Stimulated activated CD8-positive, alpha-beta memory T cell treated with anti-CD3 and anti-CD28 coated beads, Interleukin-7, amount 100 ng/mL, for 1 hour (primary cell): ENCODE measurements around the gene EPAS1.

Experiments
- DNase-seq, 2 donors: peaks; one replicate each; pipeline ENCODE4 v3.0.0-alpha.2; 2020; ENCODE audit warnings: low read depth in 2 of 2

The EPAS1 gene

DNA sequence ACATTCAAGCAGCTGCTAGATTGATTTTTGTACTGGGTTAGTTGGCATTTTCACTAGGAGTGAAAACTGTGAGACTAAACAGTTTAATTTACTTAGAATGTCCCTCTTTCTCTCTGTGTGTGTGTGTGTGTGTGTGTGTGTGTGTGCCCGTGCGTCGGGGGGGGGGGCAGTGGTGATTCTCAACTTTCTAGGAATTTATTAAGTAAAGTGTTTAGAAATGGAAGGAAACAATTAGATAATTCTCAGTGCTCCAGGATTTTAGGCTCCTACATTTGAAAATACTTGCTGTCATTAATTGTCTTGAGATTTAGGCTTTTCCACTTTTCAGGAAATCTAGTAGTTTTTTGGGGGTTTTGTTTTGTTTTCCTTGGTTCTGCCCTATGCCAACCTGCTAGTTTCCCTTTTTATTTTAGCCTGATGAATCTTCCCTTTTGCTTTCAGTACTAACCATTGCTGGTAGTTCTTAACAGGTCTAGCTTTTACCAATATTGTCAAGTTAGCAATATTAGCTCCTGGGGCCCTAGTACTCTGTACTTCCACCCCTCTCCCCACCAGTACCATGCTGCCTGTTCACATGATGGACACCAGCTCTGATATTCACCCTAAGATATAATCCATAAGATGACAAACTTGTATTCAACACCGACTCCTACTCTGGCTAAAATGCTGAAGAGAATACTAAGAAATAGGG is 4.9 kb downstream of the EPAS1 start:
- no peak for DNase-seq

DNA sequence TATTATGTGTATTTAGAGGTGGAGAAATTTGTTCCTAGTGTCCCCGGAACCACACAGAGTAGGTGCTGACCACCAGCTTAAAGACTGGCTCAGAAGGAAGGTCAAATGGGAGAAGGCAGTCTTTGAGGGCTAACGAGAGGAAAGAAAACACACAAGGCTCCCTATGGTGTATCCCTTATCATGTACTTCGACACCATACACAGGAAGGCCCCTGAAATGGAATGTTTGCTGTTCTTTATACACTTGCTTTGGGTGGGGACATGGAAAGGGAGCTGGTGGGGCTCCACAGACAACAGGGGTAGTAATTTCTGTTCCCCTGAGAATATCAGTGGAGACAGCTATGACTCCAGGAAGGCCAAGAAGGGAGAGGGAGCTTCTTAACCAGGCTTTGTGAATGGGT is 6.0 kb downstream of the EPAS1 start:
- DNase-seq = no peak

DNA sequence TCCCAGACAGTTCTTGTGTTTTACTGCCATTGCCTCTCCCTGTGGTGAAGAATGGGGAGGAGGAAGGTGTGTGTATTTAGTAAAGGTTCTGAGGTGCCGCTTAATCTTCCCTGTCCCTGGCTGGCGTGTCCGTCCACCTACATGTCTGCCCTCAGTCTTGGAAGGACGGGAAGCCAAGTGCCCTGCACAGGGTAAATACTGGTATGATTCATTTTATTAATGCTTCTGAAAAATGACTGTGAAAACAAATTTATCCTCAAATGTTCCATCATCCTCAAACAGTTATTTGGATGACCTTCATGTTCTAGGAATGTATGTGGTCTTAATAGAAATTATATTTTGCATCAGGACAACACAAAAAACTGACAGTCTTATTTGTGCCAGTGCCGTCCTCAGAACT is 6.6 kb downstream of the EPAS1 start:
- DNase-seq = no peak

DNA sequence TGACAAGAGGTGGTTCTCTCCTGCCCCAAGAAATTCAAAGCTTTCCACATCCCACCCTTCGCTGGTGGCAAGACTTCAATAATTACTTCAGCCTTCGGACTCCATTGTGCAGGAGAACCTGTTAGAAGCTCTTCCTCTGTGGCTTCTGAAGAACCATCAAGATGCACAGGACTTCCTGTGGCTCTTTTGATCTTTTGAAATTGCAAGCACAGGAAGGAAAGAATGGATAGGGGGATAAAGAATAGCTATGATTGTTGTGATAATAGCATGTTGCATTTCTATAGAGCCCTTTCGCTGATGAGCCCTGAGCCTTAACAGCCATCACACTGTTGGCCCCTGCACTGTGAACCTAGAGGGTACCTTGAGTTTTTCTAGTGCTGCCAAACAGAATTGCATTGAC is 7.4 kb downstream of the EPAS1 start:
- no peak for DNase-seq

DNA sequence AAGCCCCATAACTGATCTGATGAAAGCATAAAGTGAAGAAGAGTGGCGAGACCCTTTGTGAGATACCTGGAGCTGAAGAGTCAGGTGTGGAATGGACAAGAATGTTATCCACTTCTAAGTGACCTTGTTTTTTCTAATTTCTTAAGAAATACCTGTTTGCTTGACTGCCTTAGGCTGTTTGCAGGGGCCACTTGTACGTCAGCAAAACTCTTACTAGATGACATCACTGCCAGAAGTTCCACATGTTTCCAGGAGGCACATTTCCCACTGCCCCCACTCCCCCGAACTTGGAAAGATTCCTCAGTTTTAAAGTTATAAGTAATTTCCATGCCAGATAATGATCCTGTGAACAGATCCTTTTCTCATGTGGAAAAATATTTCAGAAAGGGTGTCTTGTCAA is 8.0 kb downstream of the EPAS1 start:
- DNase-seq = no peak

DNA sequence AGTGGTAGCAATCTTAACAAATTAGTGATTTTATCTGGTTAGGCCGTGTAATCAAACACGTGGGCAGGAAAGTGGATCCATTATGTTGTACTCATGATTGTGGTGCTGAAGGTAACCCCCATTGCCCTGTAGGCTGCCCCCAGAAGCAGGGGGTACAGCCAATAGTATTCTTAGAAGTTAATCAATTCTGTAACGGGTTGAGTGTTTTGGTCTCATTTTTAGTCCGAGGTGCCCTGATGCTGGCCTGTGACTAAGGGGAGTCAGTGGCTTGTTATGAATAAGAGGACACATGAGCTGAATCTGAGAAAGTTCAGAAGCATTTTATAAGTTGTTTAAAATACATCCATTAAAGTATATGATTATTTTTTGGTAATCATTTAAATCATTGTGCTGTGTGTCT is 8.6 kb downstream of the EPAS1 start:
- no peak for DNase-seq

DNA sequence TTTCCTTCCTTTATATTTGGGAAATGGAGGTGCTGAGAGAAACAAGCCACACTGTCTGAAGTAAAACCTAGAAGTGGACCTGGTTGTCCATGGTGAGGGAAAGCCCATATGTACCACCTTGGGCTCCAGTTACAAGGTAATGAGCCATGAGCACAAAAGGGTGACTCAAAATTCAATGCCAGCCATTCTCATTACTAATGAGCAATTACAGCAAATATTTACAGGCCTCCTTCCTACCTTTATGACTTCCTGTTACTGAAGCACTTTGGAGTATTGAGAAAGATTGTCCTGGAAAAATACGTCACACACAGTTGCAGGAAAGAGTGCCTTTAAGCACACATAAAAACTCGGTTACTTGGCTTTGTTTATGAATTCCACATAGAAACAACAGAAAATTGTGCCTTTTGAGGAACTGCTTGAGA is 9.1 kb downstream of the EPAS1 start:
- DNase-seq = no peak

DNA sequence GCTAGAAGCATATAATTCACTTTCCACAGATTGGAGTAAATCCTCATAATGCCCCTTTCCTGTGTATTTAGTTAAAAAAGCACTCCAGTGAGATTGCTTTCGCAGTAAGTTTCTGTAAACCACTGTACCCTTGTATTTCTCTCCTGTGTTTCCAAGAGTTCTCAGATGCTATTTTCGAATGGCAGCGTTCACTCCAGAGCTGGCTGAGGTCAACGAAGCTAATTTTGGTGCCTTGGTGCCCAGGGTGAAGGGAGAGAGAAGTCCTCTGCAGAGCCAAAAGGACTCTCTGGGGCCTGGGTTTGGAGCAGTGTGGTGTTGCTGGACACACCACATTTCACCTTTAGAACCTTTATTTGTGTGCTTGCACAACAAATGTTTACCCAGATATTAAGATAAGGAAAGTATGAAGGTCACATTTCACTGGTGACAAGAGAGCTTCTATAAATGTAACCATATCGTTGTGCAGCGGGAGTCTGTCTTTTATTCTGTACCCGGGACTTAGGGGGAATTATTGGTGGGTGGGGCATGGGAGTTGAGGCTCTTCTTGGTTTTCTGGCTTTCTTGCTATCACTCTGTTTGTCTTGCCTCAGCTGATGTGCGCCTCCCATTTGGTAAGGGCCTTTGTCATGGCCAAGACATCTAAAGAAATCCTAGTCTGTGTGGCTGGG is 9.9 kb downstream of the EPAS1 start:
- no peak for DNase-seq

DNA sequence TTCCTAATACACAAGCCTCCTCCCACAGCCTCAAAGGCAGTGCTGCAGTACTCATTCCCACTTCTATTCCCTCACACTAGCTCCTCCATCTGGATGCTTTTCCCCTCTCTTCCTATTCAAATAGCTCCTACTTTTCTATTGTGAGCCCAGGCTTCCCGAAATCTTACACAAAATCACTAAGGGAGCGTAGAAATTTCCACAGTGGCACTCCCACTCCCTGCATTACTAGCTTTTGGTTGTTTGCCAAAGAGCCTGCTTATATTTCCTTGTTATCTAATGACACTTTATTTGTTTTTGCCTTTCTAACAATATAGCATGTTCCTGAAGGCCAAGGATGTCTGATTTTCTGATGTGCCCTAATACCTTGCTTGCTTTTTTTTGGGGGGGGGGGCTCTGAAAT is 10.9 kb downstream of the EPAS1 start:
- DNase-seq = no peak

DNA sequence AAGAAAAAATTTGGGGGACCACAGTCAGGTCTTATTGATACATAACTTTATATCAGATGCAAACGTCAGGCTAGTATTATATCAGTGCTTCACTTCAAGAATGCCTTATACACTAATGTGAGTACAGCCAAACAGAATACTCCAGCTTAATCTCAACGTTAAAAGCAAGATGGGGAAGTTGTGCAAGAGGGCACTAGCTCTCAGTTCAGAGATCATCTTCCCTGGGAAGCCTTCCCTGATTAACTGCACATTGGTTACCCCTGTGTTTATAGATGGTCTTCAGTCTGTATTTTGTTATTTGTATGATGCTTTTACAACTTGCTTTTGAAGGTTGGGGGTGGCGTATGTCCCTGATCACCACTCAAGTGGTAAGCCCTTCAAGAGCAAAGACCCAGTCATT is 11.4 kb downstream of the EPAS1 start:
- no peak for DNase-seq

DNA sequence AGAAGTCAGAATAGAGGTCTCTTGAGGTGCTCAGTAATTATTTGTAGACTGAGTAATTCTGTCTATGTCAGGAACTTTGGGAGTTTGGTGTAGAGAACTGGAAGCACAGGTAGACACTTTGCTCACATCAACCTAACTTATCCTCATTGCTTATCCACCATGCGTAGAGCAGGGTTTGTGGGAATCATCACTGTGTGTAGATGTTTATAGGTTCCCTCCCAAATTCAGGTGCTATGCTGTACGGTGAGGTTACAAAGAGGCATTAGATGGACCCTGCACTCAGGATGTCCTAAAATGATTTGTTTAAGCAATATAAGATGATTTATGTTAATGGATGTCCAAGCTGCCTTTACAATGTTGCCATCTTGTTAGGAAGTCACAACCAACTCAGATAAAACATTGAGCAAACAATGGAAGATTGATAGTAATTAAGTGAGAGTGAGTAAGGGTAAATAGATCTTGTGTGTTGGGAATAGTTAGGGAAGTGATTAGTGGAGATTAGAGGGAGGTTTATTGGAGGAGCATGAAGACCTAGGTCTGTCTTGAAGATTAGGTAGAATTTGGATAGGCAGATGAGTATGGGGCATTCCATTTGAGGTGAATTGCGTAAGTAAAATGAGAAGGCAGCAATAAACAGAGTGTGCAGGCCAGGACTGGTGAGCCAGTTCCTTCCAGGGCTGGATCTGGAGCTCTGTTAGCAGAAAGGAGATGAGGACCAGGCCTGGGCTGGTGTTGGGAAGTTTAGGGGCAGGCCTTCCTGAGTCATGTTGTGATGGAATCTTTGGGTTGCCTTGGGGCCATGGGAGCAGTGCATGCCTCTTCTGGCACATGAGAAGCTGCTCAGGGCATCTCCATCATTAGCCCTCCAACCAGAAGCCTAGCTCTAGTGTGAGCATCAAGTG is 12.1 kb downstream of the EPAS1 start:
- no peak for DNase-seq

DNA sequence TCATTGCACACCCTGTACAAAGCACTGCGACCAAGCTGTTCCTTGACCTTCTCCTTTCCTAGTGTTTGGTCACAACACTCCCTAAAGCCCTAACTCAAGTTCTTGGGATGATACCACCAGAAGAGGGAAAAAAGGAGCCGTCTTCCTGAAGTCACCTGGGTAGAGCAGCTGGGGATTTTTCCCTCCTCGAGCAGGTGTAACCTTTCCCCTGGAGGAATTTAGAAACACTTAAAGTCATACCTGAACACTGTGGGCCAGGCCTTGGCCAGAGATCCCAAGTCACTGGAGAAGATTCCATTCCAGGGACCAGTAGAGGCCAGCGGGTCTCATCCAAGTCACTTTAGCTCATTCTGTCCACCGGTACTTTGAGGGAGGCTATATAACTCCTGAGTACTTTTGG is 13.2 kb downstream of the EPAS1 start:
- DNase-seq = no peak

DNA sequence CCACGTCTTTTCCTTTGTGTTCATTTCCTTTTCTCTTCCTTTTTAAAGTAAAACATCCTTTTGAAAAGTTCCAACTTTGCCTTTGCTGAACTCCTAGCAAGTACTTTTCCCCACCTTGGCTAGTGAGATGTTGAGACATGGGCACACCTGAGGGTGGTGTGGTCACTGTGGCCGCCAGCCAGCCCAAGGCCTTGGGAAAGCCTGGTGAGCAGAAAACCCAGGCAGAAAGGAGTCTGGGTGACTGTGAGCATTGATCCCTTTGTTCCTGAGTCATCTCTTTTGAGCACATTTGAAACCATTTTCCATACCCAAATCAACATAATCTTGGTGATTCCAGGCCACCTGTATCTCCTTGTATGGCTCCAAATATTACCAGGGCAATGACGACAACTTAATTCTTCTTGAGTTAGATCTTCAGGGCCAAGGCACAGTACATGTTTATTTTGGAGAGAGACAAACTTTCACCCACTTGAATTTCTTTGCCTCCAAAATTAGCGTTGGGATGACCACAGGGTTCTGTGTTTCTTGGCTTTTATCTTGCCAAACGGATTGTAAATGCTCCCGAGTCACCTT is 14.5 kb downstream of the EPAS1 start:
- no peak for DNase-seq

DNA sequence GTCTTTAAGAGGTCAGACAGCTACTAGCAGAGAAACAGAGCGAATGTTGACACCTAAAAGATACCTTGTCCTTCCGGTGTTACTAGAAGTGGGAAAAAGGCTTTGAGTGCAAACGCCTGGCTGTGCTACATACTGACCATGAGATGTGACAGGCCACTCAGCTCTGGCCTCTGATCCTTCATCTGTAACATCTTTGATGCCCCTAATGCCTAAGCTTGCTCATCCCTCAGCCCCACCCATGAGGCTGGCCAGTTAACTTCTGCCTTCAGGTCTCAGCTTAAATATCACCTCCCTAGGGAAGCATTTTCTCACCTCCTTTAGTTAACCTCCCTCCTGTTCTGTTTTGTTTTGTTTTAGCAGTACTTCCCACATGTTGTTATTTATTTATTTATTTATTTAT is 15.9 kb downstream of the EPAS1 start:
- no peak for DNase-seq

DNA sequence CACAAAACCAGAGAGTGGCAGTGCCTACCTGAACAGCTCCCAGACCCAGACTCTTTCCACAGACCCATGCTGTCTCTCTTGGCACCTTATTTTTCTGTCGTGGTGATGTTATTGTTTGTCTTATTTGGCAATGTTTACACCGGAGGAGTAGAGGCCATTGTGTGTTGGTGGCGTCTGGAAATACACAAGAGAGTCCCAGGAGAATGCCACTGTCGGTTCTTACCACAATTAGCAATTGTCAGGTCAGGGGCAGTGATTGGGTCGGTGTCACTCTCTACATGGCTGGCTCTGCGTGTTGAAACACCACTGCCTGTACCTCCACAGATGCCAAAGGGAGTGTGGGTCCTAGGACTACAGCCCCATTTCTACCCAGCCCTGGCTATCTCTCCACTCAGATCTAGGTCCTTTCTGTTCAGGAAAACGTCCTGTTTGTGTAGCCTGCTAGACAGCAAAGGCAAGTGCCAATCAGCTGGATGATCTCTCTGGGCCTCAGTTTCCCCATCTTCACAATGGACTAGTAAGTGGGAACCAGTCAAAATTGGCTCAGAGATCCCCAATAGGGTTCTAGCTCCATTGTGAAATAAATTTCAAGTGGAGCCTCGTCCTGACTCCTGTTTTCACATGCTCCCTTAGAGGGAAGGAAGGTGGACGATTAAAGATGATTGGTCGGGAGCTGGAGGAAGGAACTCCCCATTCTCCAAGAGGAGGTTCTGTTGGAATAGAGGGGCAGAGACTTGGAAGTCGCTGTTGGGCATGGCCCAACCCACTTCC is 17.0 kb downstream of the EPAS1 start:
- DNase-seq = no peak

DNA sequence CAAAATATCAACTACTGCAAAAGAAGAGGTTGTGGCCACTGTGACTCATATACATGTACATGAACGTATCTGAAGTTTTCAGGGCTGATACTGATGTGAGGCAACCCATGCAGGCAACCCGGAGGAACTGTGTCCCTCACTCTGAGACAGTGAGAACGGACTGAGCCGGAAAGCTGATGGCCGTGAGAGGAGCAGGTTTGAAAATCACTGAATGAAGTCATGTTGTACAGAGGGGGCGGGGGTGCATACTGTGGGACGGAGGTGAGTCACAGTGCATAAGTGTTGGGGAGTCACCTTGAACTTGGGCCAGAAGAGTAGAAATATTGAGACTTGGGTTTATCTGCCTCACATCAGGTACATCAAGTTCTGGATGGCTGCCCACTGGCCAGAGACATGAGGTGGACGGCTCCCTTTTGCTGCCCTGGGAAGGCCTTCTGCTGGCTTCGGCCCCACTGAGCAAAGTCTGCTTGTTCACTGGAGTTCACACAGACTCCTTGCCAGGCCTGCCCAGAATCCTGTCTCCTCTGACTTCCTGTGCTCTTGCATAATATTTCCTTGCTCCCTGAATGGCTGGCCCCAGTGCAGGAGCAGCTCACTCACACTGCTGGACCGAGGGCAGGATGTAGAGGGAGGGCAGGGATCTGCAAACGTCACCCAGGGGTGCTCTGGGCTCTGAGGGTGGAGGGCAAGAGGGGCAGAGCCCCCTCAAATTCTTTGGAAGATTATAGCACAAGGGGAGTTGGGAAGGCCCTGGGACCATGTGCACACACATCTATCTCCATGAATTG is 18.1 kb downstream of the EPAS1 start:
- no peak for DNase-seq

DNA sequence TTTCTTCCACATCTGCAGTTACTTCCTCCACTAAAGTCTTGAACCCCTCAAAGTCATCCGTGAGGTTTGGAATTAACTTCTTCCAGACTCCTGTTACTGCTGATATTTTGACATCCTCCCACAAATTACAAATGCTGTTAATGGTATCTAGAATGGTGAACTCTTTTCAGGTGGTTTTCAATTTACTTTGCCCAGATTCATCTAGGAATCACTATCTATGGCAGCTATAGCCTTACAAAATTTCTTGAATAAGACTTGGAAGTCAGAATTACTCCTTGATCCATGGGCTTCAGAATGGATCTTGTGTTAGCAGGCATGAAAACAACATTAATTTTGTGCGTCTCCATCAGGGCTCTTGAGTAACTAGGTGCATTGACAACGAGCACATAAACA is 19.9 kb downstream of the EPAS1 start:
- no peak for DNase-seq

DNA sequence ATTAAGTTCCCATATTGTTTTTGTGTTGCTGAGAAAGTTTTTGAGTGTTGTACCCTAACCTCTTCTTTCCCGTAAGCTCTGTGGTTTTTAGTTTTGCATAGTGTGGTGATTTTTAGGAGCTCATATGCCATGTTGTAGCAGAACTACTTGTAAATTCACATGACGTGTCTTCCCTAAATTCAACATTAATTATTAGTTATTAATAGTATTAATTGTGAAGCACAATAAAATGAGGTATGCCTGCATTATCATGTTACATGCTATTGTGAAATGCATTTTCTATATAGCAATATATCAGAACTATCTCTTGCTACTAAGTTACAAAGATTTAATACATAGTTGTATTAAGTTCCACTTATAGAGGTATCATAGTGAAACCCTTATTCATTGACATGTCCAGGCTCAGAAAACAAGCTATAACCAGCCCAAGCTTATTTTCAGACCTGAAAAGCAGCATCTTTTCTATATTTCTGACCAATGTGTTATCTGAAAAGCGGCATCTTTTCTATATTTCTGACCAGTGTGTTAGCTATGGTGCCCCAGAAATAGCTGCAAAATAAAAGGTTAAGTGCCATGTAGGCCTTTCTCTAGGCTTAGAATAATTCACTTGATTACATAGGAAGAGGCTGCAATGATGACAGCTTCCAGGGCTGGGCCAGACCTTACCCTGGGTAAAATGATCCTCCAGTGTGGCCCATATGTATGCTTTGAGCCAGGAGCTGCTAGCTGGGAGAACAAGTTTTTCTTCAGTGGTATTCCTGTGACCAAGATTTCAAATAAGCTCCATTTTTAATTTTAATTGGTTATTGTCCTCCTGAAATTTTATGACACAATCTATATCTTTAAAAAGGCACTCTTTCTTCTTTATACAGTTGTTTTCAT is 21.6 kb downstream of the EPAS1 start:
- DNase-seq = no peak

DNA sequence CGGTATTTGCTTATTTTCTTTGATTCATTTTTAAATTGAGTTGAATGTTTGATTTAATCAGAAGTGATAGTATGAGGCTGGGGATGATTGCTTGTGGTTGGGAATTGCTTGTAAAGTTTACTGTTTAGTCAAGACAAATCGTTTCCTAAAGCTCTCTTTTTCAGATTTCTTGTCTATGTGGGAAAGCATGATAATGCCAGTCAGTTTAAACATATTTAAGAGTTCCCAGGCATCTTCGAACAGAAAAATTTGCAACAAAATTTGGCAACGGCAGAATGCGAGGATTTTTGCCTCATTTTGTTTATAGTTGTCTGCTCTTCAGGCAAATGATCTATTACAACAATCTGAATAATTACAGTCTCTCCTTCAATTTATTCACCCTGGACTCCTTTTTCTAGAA is 22.5 kb downstream of the EPAS1 start:
- DNase-seq = no peak

DNA sequence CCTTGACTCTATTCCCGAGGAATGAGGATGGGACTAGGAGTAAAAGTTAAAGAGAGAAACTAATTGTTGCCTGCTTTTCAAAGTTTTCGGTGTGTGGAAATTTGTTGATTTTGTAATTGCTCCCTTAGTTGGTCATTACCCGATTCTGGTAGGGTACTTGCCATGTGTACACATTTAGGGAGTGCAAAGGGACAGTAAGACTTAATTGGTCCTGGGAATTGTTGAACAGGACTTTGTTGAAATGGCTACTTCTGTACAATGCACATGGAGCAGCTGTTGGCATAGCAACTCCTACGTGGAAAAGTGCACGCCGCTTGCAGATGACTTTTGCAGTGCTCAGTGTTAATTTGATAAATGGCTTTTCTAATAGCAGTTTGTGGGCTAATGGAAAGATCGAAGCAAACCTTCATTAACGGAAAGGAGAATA is 22.9 kb downstream of the EPAS1 start:
- no peak for DNase-seq
